ENCODE data around the gene BICD2.
A peak's percentile ranks its signal among the peaks of the same experiment; 100 is the strongest.

Gene BICD2

DNA sequence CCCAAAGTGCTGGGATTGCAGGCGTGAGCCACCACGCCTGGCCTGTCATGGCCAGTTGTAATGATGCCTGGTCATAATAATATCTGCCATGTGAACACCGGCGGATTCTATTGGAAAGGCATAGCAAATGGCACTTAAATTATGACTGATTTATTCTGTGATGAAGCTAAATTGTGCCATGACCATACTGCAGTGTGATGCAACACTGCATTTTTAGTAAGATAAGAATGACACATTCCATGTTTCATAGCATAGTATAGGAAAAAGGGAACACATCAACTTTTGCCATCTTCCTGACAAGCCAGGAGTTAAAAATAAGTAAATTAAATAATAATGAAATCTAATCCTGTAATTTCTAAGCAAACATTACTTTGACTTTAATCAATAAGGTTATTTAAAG lies 30.4 kb upstream of the BICD2 start:
- no peak for TF ChIP-seq ZFP3 (CRISPR knock-in tag; IDR thresholded peaks at IDR 0.05)
- ATAC-seq, result no peak

DNA sequence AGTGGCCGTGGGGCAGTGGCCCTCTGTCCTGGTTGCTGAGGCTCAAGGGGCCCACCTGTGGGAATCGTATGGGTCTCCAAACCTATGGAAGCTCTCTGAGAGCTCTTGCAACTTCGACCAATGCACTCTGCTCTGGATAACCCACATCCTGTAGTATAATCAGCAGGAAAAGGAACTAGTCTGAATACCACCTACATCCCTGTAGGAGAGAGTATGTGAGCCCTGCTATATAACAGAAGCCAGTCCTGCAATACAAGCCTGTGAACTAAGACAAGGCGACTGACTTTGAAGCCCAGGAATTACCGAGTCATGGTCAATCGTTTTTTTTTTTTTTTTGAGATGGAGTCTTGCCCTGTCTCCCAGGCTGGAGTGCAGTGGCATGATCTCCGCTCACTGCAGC lies 29.8 kb upstream of the BICD2 start:
- no peak for TF ChIP-seq OSR1 (CRISPR knock-in tag; IDR thresholded peaks at IDR 0.05)
- no peak for TF ChIP-seq ZNF8 (CRISPR knock-in tag; IDR thresholded peaks at IDR 0.05)
- TF ChIP-seq, protein P1, sequence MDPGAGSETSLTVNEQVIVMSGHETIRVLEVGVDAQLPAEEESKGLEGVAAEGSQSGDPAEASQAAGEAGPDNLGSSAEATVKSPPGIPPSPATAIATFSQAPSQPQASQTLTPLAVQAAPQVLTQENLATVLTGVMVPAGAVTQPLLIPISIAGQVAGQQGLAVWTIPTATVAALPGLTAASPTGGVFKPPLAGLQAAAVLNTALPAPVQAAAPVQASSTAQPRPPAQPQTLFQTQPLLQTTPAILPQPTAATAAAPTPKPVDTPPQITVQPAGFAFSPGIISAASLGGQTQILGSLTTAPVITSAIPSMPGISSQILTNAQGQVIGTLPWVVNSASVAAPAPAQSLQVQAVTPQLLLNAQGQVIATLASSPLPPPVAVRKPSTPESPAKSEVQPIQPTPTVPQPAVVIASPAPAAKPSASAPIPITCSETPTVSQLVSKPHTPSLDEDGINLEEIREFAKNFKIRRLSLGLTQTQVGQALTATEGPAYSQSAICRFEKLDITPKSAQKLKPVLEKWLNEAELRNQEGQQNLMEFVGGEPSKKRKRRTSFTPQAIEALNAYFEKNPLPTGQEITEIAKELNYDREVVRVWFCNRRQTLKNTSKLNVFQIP (CRISPR knock-in tag; IDR thresholded peaks at IDR 0.05; ENCODE audit: borderline replicate concordance, low read depth), result no peak
- no peak for TF ChIP-seq ZNF70 (CRISPR knock-in tag; IDR thresholded peaks at IDR 0.05)
- TF ChIP-seq GLIS3 (CRISPR knock-in tag; IDR thresholded peaks at IDR 0.05), result no peak
- no peak for TF ChIP-seq ESRRG (CRISPR knock-in tag; IDR thresholded peaks at IDR 0.05)
- ATAC-seq, result no peak

DNA sequence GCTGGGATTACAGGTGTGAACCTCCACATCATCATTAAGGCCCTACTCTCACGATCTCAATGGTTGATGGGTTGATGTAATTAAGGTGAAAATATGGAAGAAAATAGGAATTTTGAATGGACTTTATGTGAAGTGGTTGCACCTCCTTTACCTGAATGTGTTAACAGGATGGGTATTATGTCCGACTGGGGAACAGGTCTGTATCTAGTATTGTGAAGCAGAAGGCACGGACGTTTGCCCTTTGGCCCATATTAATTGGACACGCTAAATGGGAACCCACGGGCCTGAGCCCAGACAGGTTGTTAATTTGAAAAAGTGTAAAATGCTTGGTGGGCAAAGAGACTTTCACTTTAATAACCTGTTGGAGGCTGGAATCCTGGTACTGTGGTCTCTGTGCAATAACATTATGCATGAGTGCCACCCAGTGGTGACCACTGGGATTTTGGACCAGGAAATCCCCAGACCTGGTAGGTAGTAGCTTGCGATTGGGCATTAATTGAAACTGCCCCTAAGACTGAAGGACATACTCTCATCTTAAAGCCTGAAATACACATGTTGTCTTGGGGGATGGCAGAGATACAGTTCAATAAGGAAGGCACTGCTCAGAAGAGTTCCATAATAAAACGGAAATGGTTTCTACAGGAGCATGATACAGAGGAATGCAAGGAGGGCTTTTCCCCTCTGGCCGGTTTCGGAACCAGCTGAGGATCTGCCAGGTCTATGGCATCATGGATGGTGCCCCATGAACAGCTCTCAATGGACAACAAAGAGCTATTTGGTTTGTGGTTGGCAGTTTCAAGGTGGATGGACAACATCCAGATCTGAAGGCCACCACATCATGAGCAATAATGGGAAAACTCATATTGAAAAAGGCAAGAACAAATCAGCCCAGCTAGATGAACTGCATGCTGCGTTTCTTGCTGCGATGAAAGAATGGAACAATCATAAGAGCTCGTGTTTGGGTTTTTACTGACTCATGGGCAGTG lies 26.2 kb upstream of the BICD2 start:
- peak; percentile 99 for ATAC-seq
- TF ChIP-seq ISL1 (CRISPR knock-in tag; IDR thresholded peaks at IDR 0.05) (no peak), PPARA (CRISPR knock-in tag; IDR thresholded peaks at IDR 0.05; ENCODE audit: borderline replicate concordance) (no peak), ESRRG (CRISPR knock-in tag; IDR thresholded peaks at IDR 0.05) (no peak), TCF4 (CRISPR knock-in tag; IDR thresholded peaks at IDR 0.05; ENCODE audit: borderline replicate concordance) (no peak), ZNF565 (CRISPR knock-in tag; conservative IDR thresholded peaks at IDR 0.05; ENCODE audit: low read depth) (no peak)

GRCh38 chr9:92786298-92786697 lies 21.7 kb upstream of the BICD2 start:
- no peak for ATAC-seq
- no peak for TF ChIP-seq CSDC2 (CRISPR knock-in tag; IDR thresholded peaks at IDR 0.05)
- TF ChIP-seq ZFP30 (CRISPR knock-in tag; IDR thresholded peaks at IDR 0.05), result peak; percentile 75

DNA sequence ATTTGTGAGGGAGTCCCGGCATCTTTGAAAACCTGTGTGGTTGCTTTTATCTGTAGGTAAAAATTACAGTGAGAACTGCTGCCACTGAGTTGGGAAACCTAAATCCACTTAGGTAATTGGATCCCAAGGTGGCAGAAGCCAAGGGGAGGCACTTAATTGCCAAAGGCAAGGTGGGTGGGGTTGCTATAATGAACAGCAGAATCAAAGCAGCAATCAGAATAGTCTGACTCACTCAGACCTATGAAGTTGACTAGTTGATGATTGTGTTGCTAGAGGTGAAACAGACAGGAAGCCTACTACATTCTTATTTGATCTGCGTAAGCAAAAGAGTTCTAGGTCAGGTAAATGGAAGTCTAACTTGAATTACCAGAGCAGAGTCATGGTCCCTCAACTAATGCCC lies 17.3 kb upstream of the BICD2 start:
- ATAC-seq, result no peak
- no peak for TF ChIP-seq ARNTL (CRISPR knock-in tag; IDR thresholded peaks at IDR 0.05; ENCODE audit: borderline replicate concordance, low read depth)
- no peak for TF ChIP-seq SNAI2 (CRISPR knock-in tag; IDR thresholded peaks at IDR 0.05)
- no peak for TF ChIP-seq TCF4 (CRISPR knock-in tag; IDR thresholded peaks at IDR 0.05; ENCODE audit: borderline replicate concordance)

- TF ChIP-seq ZNF565 (CRISPR knock-in tag; conservative IDR thresholded peaks at IDR 0.05; ENCODE audit: low read depth) (no peak), ZFP30 (CRISPR knock-in tag; IDR thresholded peaks at IDR 0.05) (no peak), CSRNP3 (CRISPR knock-in tag; IDR thresholded peaks at IDR 0.05) (no peak), ESRRG (CRISPR knock-in tag; IDR thresholded peaks at IDR 0.05) (no peak), CSDC2 (CRISPR knock-in tag; IDR thresholded peaks at IDR 0.05) (no peak), ZNF70 (CRISPR knock-in tag; IDR thresholded peaks at IDR 0.05) (no peak), TSHZ2 (CRISPR knock-in tag; IDR thresholded peaks at IDR 0.05) (no peak), ARNTL (CRISPR knock-in tag; IDR thresholded peaks at IDR 0.05; ENCODE audit: borderline replicate concordance, low read depth) (no peak), ZNF8 (CRISPR knock-in tag; IDR thresholded peaks at IDR 0.05) (no peak), ZFP3 (CRISPR knock-in tag; IDR thresholded peaks at IDR 0.05) (no peak), SNAI2 (CRISPR knock-in tag; IDR thresholded peaks at IDR 0.05) (no peak), RARB (CRISPR knock-in tag; IDR thresholded peaks at IDR 0.05) (no peak), OSR1 (CRISPR knock-in tag; IDR thresholded peaks at IDR 0.05) (no peak)
- TF ChIP-seq, protein P2, sequence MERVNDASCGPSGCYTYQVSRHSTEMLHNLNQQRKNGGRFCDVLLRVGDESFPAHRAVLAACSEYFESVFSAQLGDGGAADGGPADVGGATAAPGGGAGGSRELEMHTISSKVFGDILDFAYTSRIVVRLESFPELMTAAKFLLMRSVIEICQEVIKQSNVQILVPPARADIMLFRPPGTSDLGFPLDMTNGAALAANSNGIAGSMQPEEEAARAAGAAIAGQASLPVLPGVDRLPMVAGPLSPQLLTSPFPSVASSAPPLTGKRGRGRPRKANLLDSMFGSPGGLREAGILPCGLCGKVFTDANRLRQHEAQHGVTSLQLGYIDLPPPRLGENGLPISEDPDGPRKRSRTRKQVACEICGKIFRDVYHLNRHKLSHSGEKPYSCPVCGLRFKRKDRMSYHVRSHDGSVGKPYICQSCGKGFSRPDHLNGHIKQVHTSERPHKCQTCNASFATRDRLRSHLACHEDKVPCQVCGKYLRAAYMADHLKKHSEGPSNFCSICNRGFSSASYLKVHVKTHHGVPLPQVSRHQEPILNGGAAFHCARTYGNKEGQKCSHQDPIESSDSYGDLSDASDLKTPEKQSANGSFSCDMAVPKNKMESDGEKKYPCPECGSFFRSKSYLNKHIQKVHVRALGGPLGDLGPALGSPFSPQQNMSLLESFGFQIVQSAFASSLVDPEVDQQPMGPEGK (CRISPR knock-in tag; IDR thresholded peaks at IDR 0.05; ENCODE audit: borderline replicate concordance), result no peak
- no peak for ATAC-seq
Observed at GRCh38 chr9:92780206-92780605, 15.6 kb upstream of the BICD2 start.

Measured in SK-N-SH treated with all-trans-retinoic acid at 6 μM for 48 hours (cell line).